NCI-H1436 (cell line): Measurements from ENCODE around the gene CARMIL1.

Source experiments
- DNase-seq: peaks from one replicate; lab custom pipeline; 2025; lab: John Stamatoyannopoulos, UW

CARMIL1 gene

DNA sequence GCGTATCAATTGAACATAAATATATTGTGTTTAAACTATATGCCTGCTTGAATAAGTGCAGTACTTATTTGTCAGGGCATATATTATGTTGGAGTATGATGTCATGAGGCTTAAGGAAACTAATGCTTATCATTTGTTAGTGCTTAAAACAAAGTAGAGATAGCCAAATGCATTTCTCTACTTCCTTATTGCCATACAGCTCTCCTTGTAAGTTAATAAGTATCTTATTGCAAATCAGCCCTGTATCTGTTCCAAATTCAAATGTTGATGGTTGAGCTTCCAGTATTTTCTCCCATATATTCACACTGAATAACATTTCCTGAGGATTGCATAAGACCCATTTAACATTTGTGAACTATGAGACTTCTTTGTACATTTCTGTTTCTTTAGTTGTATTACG lies 57.8 kb downstream of the CARMIL1 start:
- DNase-seq: no peak

DNA sequence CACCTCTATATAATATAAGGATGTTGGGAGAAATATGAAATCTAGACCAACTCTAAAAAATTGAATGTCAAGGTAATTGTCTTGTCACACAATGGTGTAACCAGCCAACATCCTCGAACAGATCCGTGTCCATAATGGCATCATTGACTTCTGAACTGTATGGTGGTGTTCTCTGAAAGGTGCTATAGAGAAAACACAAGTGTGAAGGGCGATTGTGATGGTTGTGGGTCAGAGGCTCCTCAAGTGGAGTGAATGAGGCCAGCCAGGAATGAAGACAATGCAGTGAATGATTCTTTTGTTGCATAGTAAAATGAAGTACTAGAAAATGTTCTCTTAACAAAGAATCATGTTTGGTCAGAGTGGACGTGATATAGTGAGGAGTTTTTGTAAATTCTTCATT lies 58.3 kb downstream of the CARMIL1 start:
- DNase-seq: no peak

DNA sequence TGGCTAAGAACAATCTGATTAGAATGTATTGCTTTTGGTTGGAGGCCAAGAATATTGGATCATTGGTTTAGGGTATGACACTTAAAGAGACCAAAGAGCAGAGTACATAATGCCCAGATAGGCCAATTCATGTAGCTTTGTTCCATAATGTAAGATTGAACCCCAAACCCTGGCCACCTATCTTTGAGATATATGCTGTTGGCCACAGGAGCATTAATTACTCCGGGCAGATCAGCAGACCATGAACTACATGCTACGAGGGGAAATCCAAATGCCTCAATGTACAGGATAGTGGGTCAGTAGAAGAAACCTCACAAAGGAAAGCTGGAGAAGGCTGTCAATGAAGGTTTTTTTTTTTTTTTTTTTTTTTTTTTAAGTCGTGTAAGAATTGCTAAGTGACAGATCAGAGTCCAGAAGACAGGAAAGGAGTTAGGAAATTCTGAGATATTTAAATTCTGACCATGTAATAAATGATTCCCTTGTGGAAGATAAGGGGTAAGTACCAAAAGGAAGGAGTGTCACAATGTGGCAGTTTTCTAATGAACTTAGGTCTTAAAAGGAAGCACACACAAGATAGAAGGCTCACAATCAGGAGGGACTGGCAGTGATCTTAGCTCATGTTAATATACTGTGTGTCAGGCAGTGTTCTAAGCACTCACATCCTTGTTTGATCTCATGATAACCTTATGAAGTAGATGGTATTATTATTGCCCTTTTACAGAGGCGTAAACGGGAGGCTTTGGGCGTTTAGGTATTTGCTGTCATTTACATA lies 61.4 kb downstream of the CARMIL1 start:
- DNase-seq: no peak

DNA sequence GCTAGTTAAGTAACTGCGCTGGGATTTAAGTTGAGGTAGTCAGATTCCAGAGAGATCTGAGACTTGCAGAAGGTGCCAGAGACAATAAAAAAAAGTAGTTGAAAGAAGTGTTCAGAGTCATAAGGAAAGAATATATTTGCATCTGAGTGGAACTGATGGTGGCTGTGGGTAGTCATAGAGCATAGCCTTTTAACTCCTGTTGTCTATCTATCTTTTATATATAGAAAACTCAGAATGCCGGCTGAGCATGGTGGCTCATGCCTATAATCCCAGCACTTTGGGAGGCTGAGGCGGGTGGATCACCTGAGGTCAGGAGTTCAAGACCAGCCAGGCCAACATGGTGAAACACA lies 62.0 kb downstream of the CARMIL1 start:
- no peak for DNase-seq

DNA sequence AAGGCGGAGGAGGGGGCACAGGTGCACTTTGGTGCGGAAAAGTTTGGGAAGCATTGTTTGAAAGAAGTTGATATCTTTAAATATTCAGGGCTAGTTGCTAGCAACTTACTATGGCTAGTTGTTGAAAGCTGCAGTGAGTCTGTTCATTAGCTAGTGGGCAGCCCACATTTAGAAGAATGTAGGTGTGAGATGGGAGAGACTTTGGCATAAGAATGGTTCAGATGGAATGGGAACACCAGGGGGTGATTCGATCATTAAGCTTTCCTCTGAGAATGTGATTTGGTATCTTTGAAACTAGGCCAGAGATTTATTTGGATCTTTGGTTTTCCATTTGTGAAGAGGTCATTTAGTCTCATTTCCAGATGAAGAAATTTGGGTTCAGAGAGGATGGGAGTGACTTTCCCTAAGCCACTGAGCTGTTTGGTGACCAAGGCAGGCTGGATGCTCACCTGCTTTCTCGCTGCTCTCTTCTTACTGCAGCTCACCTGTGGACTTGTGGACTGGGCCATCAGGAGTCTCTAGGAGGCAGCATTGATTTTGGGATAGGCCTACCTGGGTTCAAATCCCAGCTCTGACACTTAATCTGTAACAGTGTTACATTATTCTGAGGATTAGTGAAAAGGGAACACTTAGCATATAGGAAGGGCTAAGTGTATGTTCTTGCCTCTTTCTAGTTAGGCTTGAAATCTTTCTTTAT lies 62.9 kb downstream of the CARMIL1 start:
- no peak for DNase-seq

DNA sequence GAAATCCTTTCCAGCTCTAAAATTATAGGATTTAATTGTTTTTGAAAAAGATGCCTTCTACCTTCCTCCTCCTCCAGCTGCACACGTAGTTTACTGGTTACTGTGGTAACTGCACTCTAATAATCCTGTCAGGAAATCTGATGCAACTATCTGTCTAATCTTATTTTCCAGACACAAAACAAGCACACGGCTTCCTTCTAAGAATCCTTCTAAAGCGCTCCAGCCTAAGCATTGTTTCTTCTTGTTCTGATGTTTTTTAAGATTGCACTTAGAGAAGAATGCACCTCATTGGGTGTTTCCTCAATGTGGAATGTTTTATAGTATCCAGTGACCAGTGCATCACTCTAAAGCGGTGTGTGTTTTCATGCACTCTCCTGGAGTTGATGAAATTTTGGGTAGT lies 63.6 kb downstream of the CARMIL1 start:
- DNase-seq: no peak

DNA sequence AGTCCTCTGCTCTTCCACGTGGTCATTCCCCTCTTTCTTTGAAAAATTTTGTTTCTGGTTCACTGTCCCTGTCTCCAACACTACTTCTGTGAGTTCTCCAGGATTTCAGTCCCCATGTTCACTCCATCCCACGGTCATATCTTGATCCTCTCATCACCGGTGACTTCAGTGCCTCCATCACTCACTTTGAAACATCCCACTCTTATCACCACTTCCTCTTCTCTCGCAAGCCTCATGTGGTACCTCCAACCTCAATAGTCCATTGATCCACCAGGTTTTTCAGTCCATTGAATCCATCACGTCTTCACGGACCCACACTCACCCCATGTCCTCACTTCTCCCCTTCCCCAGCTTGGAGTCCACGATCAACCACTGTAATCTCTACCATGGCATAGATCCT lies 64.8 kb downstream of the CARMIL1 start:
- DNase-seq: no peak

DNA sequence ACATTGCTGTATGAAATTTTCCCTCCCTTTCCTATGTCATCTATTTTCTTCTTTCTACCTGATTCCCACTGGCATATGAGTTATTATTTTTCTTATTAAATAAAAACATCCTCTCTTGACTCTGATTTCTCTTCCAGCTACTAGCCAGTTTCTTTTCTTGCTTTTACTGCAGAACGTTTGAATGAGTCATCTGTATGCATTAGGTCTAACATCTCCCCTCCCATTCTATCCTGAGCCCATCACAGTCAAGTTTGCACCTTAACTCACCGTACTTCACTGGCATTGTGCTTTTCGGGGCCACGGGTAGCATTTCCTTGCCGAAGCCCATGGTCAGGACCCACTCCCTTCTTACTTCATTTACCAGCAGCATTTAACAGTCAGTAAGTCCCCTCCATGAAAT lies 65.7 kb downstream of the CARMIL1 start:
- no peak for DNase-seq

DNA sequence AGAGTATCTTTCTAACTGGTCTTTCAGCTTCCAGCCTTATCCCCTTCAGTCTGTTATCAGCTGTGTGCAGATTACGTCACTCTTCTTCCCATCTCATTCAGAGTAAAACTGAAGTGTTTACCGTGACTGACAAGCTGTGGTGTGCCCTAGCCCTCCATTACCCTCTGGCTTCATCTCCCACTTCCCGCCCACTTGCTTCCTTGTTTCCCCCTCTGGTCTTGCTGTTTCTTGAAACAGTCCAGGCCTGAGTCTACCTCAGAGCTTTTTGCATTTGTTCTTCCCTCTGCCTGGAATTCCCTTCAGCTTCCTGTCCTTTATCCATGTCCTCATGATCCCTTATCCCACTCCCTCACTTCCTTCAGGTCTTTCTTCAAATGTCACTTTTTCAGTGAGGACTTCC lies 66.9 kb downstream of the CARMIL1 start:
- DNase-seq: no peak

DNA sequence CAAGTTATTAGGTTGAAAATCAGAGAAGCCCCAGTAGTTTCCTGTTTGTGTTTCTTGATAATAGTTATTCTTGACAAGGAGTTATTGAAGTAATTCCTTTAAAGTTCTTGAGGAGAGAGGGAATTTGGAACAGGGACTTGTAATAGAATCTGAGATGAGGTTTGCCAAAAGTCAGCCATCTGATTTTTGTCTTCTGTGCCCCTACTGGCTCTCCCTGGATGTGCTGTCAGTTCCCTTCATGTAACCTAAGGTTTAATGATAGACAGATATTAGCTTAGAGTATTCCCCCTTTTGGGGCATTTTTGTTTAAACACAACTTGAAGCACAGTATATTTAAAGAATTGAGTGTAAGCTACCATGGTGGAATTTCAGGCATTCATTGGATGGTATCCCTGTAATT lies 71.4 kb downstream of the CARMIL1 start:
- no peak for DNase-seq

DNA sequence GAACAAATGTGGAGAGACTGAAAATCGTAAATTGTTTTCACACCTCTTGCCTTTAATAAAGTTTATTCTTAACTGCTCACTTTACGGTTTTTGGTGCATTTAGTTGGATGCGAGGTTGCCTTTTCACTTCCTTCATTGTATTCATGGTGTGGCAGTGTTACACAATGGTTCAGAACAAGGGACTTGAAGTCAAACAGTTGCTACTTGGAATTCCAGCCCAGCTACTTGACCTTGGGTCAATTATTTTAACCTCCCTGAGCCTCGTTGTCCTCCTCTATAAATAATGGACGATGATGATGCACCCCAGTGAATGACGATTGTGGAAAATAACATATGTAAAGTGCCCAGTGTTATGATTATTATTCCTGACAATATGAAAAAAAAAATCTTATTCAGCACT lies 72.3 kb downstream of the CARMIL1 start:
- no peak for DNase-seq

DNA sequence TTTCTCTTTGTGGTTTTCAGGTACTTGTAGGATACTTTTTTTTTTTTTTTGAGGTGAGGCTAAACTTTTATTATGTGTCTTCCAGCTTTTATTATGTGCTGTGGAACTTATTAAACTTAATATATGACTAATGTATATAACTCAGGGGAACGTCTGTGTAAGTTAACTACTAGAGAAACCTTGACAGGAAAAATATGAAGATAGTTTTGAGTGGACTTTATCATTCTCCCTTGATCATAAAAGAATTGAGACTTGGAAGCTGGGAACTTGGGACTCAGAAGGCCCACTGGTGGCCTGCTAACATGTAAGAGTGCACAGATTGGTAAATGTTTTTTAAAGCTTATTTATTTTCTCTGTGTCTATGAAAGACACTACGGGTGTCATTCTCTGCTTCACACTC lies 73.1 kb downstream of the CARMIL1 start:
- no peak for DNase-seq

DNA sequence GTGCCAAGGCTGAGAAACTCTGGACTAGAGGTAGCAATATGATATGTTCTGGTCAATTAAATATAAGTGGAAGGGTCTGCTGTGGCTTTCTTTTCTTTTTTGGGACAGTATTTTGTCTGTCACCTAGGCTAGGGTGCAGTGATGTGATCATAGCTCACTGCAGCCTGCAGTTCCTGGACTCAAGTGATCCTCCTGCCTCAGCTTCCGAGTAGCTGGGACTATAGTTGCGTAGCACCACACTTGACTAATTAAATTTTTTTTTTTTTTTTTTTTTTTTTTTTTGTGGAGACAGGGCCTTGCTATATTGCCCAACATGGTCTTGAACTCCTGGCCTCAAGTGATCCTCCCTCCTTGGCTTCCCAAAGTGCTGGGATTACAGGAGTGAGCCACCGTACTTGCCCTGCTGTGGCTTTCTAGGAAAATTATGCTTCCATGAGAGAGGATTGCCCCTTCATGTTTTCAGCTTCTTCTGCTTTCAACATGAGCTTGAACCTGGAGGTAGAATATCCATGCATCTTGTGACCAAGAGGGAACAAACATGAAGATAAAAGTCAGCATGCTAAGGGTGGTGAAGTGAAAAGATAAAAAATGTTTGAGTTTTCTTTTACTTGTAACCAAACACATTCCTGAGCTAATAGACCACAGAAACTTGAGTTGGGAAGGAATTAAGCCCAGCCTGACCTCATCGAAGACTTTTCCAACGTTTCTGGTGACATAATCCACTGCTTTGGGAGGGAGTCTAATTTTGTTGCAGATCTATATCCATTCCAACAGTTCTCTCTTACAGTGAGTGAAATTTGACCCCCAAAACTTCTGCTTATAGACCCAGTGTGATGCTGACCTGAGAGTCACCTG lies 75.1 kb downstream of the CARMIL1 start:
- DNase-seq: no peak

DNA sequence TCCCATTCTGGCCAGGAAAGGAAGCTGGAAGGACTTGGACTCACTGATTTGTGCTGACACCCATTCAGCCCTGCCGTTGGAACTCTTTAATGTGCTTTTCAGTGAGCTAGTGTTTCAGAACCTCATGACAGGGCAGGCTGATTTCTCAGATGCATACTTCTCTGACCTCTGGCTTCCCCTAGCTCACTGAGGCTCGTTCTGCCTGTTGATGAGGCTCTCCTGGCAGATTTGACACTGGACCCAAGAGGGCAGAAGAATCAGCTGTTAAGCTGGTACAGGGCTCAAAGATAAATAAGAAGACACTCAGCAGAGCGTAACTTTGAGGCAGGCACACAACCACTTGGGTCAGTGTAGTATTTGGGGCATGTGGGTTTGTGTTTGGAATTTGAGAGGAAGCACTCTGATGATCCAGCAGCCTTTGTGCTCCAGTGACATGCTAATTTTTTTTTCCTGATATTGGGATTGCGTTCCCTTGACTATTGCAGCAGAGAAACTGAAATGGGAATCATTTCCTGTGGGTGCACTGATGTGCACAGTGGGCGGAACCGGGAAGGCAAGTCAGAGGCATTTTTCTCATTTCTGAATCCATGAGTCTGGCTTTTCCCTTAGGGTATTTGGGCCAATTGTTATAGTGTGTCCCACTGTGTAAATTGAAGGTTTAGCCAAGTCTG lies 80.2 kb downstream of the CARMIL1 start:
- DNase-seq: no peak

DNA sequence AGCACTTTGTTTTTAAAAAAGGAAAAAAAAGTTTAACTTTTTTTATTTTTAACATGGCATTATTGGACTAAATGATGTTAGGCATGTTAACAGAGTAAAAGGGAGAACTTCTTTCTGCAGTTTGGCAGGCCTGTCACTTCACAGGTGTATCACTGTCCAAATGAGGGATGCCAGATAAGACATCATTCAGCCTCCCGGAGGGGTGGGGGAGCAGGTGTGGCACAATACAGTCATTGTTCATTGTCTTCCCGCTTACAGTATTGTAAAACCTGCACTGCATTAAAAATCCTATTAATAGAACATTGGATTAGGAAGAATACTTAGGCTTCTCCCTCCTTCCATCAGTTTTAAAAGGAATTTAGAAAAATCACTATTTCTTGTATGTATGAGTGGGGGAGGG lies 80.7 kb downstream of the CARMIL1 start:
- DNase-seq: no peak

DNA sequence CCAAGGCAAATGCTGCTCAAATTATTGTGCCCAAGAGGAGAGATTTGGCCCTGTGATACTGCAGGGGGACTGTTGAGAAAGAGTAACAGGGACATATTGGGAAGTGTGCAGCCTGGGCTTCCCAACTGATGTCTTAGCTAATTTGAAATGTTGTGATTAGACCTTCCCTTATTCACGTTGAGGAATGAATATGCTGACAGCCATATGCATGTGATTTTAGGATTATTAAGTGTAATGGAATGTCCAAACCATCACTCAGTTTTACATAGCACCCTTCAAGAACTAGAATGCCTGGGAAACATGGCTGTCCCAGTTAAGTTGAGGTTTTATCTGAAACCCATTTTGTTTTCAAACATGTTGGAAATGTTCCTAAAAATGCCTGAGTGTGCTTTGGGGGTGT lies 81.4 kb downstream of the CARMIL1 start:
- DNase-seq: no peak

DNA sequence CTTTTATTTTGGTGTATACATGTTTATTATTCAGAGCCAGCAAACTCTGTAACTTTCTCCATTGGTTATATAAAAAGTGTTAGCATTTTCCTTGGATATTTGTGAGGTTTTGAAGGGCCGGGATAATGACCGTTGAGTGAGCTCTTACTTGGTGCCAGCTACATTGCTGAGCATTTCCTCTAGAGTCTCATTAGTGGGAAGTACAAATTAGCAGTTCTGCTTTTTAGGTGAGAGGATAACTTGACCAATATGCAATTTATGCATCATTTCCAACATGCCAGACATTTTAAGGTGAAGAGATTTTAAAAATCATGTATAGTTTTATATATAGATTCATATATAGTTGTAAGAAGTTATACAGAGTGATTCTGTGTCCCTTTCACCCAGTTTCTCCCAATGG lies 84.3 kb downstream of the CARMIL1 start:
- no peak for DNase-seq

DNA sequence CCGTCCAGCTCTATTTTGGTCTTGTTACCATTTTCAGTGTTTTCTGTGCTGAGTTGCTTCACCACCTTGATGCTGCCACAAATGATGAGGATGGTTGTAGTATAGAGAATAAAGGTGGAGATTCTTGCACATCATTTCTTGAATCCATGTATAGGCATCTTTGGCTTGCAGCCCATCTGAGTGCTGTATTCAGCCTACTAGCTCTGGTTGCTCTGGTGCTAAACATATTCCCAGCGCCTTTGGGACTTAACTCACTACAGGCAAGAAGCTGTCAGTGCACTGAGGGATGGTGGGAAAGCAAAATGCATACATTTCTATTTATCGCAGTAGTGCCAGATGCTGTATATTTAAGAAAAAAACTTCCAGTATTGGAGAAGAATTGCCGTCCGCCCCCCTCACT lies 86.0 kb downstream of the CARMIL1 start:
- DNase-seq: no peak

DNA sequence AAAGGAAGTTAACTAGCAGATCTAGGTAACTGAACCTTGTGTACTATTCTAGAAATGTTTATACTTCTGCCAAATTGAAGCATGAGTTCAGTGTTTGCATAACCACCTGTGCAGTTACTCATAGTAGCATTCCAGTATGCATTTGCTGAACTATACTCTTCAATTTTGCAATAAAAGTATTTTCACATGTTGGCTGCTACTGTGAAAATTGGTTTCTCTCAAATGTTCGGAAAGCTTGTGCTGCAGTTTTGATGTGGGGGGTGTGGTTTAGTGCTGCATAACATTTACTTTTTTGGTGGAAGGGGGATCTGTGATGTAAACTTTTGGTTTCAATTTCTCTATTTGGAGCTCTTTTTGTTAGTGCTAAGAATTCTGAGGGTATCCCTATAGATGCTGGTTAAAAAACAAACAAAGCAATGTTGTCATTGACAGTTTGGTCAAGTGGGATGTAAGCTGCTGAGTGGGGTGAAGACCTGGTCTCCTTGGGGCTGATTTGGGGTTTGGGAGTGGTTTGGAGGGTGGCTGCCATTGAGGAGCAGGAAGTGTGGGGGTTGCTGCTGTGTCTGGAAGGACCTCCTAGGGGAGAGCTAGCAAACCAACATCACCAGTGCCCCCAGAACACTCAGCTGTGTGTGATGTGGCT lies 87.8 kb downstream of the CARMIL1 start:
- no peak for DNase-seq

DNA sequence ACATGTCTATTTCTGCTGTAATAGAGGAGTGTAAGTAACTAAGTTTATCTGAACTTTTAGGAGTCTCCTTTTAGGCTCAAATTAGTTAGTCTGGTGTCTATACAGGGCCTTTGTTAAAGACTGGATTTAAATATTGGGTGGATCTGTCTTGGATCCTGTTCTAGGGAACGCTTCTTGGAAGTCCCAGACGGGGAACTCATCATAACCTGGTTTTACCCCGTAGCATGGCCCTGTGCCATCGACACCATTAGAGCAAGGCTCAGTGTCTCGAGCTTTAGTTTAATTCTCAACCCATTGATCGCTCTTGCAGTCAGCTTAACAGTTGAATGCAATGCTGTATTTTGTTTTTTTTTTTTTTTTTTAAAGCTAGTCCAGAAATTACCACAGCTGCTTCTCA lies 89.9 kb downstream of the CARMIL1 start:
- no peak for DNase-seq

DNA sequence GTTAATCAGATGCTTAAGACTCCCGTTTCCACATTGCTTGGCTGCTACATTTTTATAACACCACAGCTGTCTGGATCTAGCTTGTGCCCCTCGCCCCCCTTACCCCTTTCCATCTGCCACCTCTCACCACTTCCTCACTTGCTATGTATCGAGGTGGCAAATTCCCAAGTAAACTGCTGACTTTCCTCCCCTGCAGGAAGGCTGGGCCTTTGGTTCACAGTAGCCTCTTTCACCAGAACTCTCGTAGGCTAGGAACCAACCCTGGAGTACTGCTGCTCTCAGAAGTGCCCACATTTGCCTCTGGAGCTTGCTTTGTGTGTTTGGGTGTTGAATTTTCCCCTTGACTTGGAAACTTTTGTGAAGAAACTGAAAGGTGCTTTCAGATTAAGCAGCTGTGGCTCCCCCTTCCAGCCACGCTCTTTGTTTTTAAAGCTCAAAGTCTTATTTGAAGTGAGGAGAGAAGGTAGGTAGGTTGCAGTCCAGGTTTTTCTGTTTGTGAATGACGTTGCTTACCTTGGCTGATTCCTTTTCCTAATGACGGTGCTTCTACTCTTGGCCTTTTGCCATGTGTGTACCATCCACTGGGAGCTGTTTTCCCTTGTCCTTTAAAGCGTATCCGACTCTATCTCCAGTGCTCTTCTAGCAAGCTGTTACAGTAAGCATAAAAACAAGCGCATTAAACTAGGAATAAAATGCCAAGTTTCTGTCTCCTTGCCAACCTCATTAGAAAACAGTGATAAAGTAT lies 90.4 kb downstream of the CARMIL1 start:
- no peak for DNase-seq
